Endodermal cell (in vitro differentiated cells): Measurements from ENCODE around the gene ZBED5. TPM values are rescaled to one million over a fixed set of nuclear protein-coding genes. Genes with fewer than 3 reads are reported as not detected.

Experiments
- DNase-seq: peaks from one replicate; pipeline ENCODE4 v3.0.0-alpha.2; 2017
- H3K27ac ChIP-seq: 2 replicates; pipeline ENCODE4 v1.5.1; 2013; ENCODE audit warnings: mild to moderate bottlenecking, low read depth, low read length, moderate library complexity
- H3K27me3 ChIP-seq: 2 replicates; pipeline ENCODE4 v1.6.1; 2013; ENCODE audit warnings: mild to moderate bottlenecking, low read length, moderate library complexity; ENCODE audit not compliant: insufficient read depth, control insufficient read depth, poor library complexity, severe bottlenecking
- H3K36me3 ChIP-seq: 2 replicates; pipeline ENCODE4 v1.7.0; 2013; ENCODE audit warnings: mild to moderate bottlenecking, low read length, moderate library complexity; ENCODE audit not compliant: control insufficient read depth, insufficient read depth
- H3K4me1 ChIP-seq: one replicate; pipeline ENCODE4 v1.7.0; 2013; ENCODE audit warnings: low read length; ENCODE audit not compliant: control insufficient read depth, insufficient read depth
- H3K4me3 ChIP-seq: 2 replicates; pipeline ENCODE4 v1.5.1; 2013; ENCODE audit warnings: mild to moderate bottlenecking, low read length, moderate library complexity
- H3K9ac ChIP-seq: 2 replicates; pipeline ENCODE4 v1.6.1; 2013; ENCODE audit warnings: mild to moderate bottlenecking, low read length, moderate library complexity; ENCODE audit not compliant: poor library complexity, severe bottlenecking; ENCODE audit errors: extremely low read depth
- H3K9me3 ChIP-seq: 2 replicates; pipeline ENCODE4 v1.6.1; 2013; ENCODE audit warnings: mild to moderate bottlenecking, low read length, moderate library complexity; ENCODE audit not compliant: control insufficient read depth
- H3K27ac Mint-ChIP-seq: 2 replicates; pipeline ENCODE4 v1.8.0; 2020; ENCODE audit warnings: mixed read lengths
- H3K27me3 Mint-ChIP-seq: 2 replicates; pipeline ENCODE4 v1.8.0; 2021; ENCODE audit warnings: mild to moderate bottlenecking, mixed read lengths; ENCODE audit not compliant: insufficient read depth
- H3K36me3 Mint-ChIP-seq: 2 replicates; pipeline ENCODE4 v1.8.0; 2020; ENCODE audit warnings: low read depth, mixed read lengths
- H3K4me1 Mint-ChIP-seq: 2 replicates; pipeline ENCODE4 v1.8.0; 2020; ENCODE audit warnings: mixed read lengths
- H3K4me3 Mint-ChIP-seq: 2 replicates; pipeline ENCODE4 v1.8.0; 2020; ENCODE audit warnings: mild to moderate bottlenecking, moderate library complexity, mixed read lengths
- H3K9me3 Mint-ChIP-seq: 2 replicates; pipeline ENCODE4 v1.8.0; 2020; ENCODE audit warnings: mild to moderate bottlenecking, mixed read lengths
- CTCF ChIP-seq: fragments of 200-600 bp; sonication (generic); conservative IDR thresholded peaks from 2 replicates; pipeline ENCODE4 v1.5.0; 2021; ENCODE audit warnings: antibody characterized with exemption, mild to moderate bottlenecking
- WGBS, 2 experiments: methylation state at CpG; one replicate each; pipeline versions ENCODE4 v1.1.5 to v1.1.7; 2013; ENCODE audit warnings: missing lambda C conversion rate in 2 of 2, mixed read lengths in 1 of 2; ENCODE audit not compliant: insufficient coverage in 1 of 2, insufficient read length in 1 of 2; 5-methylcytosine and 5-hydroxymethylcytosine counted together
- total RNA-seq, 2 donors: library from RNA; stranded (reverse); fragmentation: NEBNext Ultra II Directional in 1 of 2; extraction: Animal tissue kit (Norgen Biotek cat#: 25700) in 1 of 2; gene quantifications; 2 replicates in 1 of 2; 3 replicates in 1 of 2; pipeline ENCODE4 v1.2.1, GENCODE V29; 2021

The ZBED5 gene
- total RNA-seq, 2 donors from 2014 or later = 51.6 to 57.8 TPM

- no peaks in the 10 kb centered on the region for H3K36me3 ChIP-seq
- Mint-ChIP-seq H3K4me3 (no peak overlapping the region), H3K36me3 (no peaks in the 10 kb centered on the region), H3K27ac (no peak overlapping the region), H3K27me3 (no peaks in the 10 kb centered on the region), H3K9me3 (no peaks in the 10 kb centered on the region), H3K4me1 (peaks cover 4% of the 10 kb centered on the region)
- no peaks in the 10 kb centered on the region for H3K27me3 ChIP-seq
- DNase-seq = no peak
- no peaks in the 10 kb centered on the region for H3K9me3 ChIP-seq
- H3K9ac ChIP-seq = no peak overlapping the region
- WGBS, 2 experiments = 94 to 100% methylated on average over 1 to 2 of the region's 2 CpGs
- TF ChIP-seq CTCF = no peak
- H3K4me3 ChIP-seq = no peak overlapping the region
- no peaks in the 10 kb centered on the region for H3K4me1 ChIP-seq
- no peak overlapping the region for H3K27ac ChIP-seq
Observed at GRCh38 chr11:10845589-10845988, 12.3 kb downstream of the ZBED5 start.

- H3K27me3 Mint-ChIP-seq = no peaks in the 10 kb centered on the region
- Histone ChIP-seq H3K9me3 (no peaks in the 10 kb centered on the region), H3K4me3 (no peak overlapping the region), H3K36me3 (no peaks in the 10 kb centered on the region), H3K27ac (no peak overlapping the region), H3K4me1 (no peaks in the 10 kb centered on the region), H3K9ac (no peak overlapping the region), H3K27me3 (no peaks in the 10 kb centered on the region)
- H3K27ac Mint-ChIP-seq = no peak overlapping the region
- TF ChIP-seq CTCF = no peak
- no peaks in the 10 kb centered on the region for H3K36me3 Mint-ChIP-seq
- no peak overlapping the region for H3K4me3 Mint-ChIP-seq
- no peaks in the 10 kb centered on the region for H3K9me3 Mint-ChIP-seq
- peaks cover 4% of the 10 kb centered on the region for H3K4me1 Mint-ChIP-seq
- no peak for DNase-seq
Observed at GRCh38 chr11:10844796-10845195, 13.1 kb downstream of the ZBED5 start.

GRCh38 chr11:10844356-10844755, 13.5 kb downstream of the ZBED5 start:
- H3K9me3 Mint-ChIP-seq = no peaks in the 10 kb centered on the region
- no peak overlapping the region for H3K4me3 ChIP-seq
- H3K36me3 Mint-ChIP-seq = no peaks in the 10 kb centered on the region
- H3K27me3 ChIP-seq = no peaks in the 10 kb centered on the region
- DNase-seq = no peak
- no peaks in the 10 kb centered on the region for H3K36me3 ChIP-seq
- H3K27ac Mint-ChIP-seq = no peak overlapping the region
- H3K4me1 Mint-ChIP-seq = peaks cover 4% of the 10 kb centered on the region
- H3K27ac ChIP-seq = no peak overlapping the region
- no peak overlapping the region for H3K9ac ChIP-seq
- no peaks in the 10 kb centered on the region for H3K4me1 ChIP-seq
- H3K4me3 Mint-ChIP-seq = no peak overlapping the region
- no peak for TF ChIP-seq CTCF
- H3K9me3 ChIP-seq = no peaks in the 10 kb centered on the region
- no peaks in the 10 kb centered on the region for H3K27me3 Mint-ChIP-seq
